Measurements from ENCODE around the gene NKX2-3. TPM values are rescaled to one million over a fixed set of nuclear protein-coding genes. Genes with fewer than 3 reads are reported as not detected.

NKX2-3 gene
- total RNA-seq, 3 donors from 2014 or later: 4.9 to 38.5 (median 11.0) TPM

GRCh38 chr10:99537989-99538917 lies 5.5 kb downstream of the NKX2-3 start:
- intact Hi-C loops (cut with DNase I, micrococcal nuclease): loop anchor here in 1 of 2 donors (5.0 kb wide), 1 partner anchor 106 kb away; the partner anchor contains the start of gene GOT1
- Histone ChIP-seq H3K36me3 (ENCODE audit: low read depth) (no peaks in the 10 kb centered on the region), H3K4me3 (no peak overlapping the region), H3K9me3 (no peaks in the 10 kb centered on the region), H3K4me1 (ENCODE audit: low read depth) (peaks cover 31% of the 10 kb centered on the region)
- TF ChIP-seq CTCF (IDR thresholded peaks at IDR 0.05): no peak
- ATAC-seq: no peak
- DNase-seq: no peak

GRCh38 chr10:99539120-99539519 lies 6.4 kb downstream of the NKX2-3 start:
- Histone ChIP-seq H3K9me3 (no peaks in the 10 kb centered on the region), H3K36me3 (ENCODE audit: low read depth) (no peaks in the 10 kb centered on the region), H3K4me3 (no peak overlapping the region), H3K4me1 (ENCODE audit: low read depth) (peaks cover 31% of the 10 kb centered on the region)
- ATAC-seq (no peak), DNase-seq (no peak)
- intact Hi-C loops (cut with DNase I, micrococcal nuclease): loop anchor here in 1 of 2 donors (5.0 kb wide), 1 partner anchor 107 kb away; the partner anchor contains the start of gene GOT1
- TF ChIP-seq CTCF (IDR thresholded peaks at IDR 0.05): no peak

GRCh38 chr10:99539820-99540219 lies 7.1 kb downstream of the NKX2-3 start:
- Histone ChIP-seq H3K4me3 (no peak overlapping the region), H3K9me3 (no peaks in the 10 kb centered on the region), H3K4me1 (ENCODE audit: low read depth) (peaks cover 28% of the 10 kb centered on the region), H3K36me3 (ENCODE audit: low read depth) (no peaks in the 10 kb centered on the region)
- no peak for DNase-seq
- intact Hi-C loops (cut with DNase I, micrococcal nuclease): loop anchor here (5.0 to 10.0 kb wide), 2 partner anchors 105 to 108 kb away; partner anchors contain the start of gene GOT1 (in 2 of the 2)
- TF ChIP-seq CTCF (IDR thresholded peaks at IDR 0.05): no peak
- ATAC-seq: no peak

- intact Hi-C loops (cut with DNase I, micrococcal nuclease): loop anchor here in 1 of 2 donors (10.0 kb wide), 1 partner anchor 105 kb away; the partner anchor contains the start of gene GOT1
- H3K36me3 ChIP-seq (ENCODE audit: low read depth): no peaks in the 10 kb centered on the region
- ATAC-seq: no peak
- TF ChIP-seq CTCF (IDR thresholded peaks at IDR 0.05): no peak
- H3K4me1 ChIP-seq (ENCODE audit: low read depth): peaks cover 24% of the 10 kb centered on the region
- H3K9me3 ChIP-seq: no peaks in the 10 kb centered on the region
- H3K4me3 ChIP-seq: no peak overlapping the region
- no peak for DNase-seq
These were observed 7.5 kb downstream of the NKX2-3 start for GRCh38 chr10:99540306-99540656.

GRCh38 chr10:99540657-99541531 lies 8.2 kb downstream of the NKX2-3 start:
- Histone ChIP-seq H3K36me3 (ENCODE audit: low read depth) (no peaks in the 10 kb centered on the region), H3K9me3 (no peaks in the 10 kb centered on the region), H3K4me3 (no peak overlapping the region), H3K4me1 (ENCODE audit: low read depth) (peaks cover 20% of the 10 kb centered on the region)
- intact Hi-C loops (cut with DNase I, micrococcal nuclease): loop anchor here in 1 of 2 donors (10.0 kb wide), 1 partner anchor 106 kb away; the partner anchor contains the start of gene GOT1
- no peak for TF ChIP-seq CTCF (IDR thresholded peaks at IDR 0.05)
- peak; percentile 89 for ATAC-seq
- peak; percentile 54 to 71 (median 61) for DNase-seq

All from mucosa of descending colon (tissue), 3 donors.